GM21423 (cell line): ENCODE measurements around the gene IL1B.

ENCODE experiments used
- ATAC-seq: cut with Tn5 transposase; IDR thresholded peaks from one replicate; pipeline ENCODE4 v1.9.1; 2021; ENCODE audit warnings: mild to moderate bottlenecking, moderate library complexity; ENCODE audit not compliant: unreplicated experiment

IL1B gene

DNA sequence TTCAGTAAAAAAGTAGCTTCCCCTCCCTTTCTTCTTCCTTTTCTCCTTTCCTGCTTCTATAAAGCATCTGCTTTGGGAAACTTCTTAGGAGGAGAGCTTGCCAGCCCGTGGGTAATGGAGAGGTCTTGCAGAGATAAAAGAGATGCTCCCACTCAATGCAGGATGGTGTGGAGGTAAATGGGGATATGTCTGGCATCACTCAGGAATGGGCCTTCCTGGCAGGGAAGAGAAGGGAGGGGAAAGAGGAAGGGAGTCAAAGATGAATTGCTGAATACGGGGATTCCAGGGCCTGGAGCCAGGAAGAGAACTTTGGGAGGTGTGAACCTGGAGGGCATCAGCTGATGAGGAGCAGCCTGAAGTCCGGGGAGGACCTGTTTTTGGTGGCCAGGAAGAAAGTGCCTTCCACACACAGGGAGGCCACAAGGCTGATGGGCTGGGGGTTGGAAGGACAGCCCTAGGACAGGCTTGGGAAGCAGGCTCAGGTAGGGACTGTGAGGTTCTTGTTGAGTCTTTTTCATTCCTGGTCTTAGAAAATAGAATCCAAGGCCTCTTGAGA, 25.2 kb downstream of the IL1B start:
- ATAC-seq, result no peak

GRCh38 chr2:112809112-112809511, 27.5 kb downstream of the IL1B start:
- no peak for ATAC-seq

DNA sequence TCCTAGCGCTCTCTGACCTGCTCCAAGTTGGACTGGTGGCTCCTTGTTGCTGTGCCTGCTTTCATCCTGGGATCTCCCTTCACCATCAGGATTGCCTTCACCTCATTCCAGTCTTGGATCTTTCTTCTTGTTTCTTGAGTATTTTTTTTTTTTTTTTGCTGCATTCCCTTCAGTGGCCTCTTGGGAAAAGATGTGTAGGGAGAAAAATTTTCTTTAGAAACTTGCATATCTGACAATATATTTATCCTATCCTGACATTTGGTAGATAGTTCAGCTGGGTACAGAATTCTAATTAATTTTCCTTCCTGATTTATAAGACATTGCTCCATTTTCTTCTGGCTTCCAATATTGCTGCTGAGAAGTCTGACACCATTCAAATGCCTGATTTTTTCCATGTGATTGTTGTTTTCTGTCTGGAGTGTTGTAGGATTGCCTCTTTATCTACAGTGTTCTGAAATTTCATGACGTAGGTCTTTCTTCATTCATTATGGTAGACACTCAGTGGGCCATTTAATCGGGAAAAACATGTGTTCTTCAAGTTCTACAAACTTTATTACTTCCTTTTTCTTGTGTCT, 29.3 kb downstream of the IL1B start:
- ATAC-seq, result no peak

GRCh38 chr2:112805542-112805941, 31.0 kb downstream of the IL1B start:
- ATAC-seq, result no peak

DNA sequence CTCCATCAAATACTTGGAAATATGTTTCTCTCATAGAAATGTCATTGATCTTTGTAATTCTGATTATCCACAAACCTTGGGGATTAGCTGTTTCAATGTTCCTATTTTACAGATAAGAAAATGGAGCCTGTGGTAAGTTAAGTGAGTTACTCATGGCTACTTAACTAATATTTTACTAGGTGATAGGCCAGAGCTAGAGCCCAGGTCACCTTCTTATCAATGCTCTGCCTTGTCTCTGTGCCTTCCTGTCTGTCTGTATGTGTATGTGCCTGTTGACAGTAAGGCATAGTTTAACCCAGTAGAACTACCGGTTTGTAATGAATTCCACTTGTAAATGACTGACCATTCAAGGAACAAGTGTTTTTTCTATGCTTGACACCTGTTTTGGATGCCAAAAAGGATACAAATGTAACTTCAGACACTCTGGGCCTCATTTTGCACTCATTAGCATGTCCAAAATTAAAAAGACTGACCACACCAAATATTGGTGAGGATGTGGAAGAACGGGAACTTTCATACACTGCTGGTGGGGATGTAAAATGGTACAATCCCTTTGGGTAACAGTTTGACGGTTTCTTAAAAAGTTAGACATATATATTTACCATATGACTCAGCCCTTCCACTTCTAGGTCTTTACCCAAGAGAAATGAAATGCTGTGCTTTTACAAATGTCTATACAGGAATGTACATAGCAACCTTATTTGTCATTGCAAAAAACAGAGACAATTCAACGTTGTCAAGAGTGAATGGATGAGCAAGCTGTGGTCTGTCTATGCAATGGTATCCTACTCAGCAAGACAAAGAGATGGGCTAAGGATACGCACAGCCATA, 32.7 kb downstream of the IL1B start:
- no peak for ATAC-seq

DNA sequence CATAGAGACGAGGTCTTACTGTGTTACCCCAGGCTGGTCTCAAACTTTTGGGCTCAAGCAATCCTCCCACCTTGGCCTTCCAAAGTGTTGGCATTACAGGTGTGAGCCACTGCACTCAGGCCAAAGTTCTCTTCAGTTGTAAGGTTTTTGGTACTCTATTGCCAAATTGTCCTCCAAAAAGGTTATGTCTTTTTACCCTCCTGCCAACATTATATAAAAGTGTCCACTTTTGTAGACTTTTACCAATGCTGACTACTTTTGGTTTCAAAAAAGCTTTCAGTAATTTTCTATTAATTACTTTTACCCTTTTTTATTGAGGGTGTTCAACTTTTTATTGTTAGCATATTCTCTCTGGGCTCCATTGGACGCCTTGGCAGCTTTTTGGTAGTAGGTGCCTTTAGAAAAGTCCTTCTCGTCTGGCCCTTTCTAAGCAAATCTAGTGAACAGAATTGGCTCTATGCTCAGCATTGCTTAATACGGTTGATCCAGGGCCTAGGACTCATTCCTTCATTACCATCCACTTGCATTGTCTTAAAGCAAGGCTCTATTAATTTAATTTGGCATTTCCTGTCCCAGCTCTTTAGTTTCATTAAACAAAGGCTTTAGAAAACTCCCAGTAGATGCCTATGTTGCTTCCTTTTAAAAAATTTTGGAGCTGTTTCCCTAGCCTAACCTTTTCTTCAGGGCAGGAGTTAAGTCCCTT, 35.5 kb downstream of the IL1B start:
- ATAC-seq, result no peak

DNA sequence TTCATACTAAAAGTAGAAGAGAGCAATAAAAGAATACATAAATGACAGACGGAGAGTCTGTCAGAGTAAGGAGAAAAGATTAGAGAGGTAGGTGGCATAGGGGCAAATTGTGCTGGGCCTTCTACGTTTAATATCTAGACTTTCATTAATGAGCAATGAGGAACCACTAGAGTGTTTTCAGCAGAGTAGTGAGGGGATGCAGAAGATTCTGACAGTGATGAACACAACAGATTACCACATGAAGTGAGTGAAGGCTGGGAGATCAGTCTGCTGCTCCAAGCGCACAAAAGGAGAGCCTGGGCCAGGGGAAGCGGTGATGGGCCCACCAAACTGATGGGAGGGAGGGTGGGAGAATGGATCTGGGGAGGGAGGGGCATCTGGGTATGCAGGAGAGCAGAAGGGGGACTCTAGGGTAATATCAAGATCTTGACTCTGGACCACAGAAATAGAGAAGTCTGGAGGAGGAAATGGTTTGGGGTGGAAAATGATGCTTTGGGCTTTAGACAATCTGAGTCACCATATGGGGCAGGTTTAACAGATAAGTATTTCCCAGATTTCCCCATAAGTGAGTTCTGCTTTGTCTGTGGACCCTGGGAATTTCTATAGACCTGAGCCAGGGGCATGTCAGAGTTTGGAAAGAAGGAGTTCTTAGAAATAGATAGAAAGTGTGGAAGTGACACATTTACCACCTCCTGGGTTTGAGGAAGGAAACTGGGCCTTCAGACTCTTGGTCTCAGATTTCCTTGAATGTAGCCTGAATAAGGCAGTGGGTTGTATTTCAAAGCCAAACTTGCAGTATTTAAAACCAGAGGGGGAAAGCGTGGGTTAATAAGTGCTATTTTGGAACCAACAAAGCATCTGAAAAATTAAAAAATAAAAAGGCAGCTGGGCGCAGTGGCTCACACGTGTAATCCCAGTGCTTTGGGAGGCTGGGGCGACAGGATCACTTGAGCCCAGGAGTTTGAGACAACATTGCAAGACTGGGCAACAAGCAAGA, 37.3 kb downstream of the IL1B start:
- ATAC-seq, result no peak

DNA sequence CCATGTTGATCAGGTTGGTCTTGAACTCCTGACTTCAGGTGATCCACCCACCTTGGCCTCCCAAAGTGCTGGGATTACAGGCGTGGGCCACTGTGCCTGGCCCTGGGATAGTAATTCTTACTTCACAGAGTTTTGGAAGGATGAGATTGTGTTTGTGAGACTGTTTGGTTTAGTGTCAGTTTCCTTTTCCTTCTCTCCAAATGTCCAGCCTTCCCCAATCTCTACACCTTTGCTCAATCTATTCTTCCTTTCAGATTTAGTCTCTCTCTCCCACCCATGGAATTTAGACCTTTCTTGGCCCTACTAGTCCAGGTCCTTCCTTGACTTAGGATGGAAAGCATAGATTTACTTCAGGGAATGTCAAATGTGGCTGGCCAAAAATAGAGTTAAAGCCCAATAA, 40.1 kb downstream of the IL1B start:
- ATAC-seq, result no peak

GRCh38 chr2:112795774-112796173, 40.8 kb downstream of the IL1B start:
- no peak for ATAC-seq

DNA sequence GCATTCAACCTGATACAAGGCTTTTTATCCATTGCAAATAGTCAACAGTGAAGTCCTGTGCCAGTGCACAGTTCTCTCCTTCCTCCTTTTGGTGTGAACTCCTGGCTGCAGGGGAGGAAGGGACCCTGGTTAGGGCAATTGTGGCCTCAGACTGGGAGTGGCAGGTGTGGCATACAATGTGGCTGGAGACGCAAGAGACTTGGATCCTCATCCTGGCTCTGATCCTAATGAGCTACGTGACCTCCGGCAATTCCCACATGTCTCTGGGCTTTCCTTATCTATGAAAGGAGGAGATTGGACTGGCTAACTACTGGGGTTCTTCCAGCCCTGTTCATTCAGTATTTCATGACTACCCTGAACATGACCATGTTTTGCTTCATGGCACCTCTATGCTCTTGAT, 41.7 kb downstream of the IL1B start:
- ATAC-seq, result no peak

- ATAC-seq, result peak; percentile 56
Measured at GRCh38 chr2:112794131-112794733, 42.3 kb downstream of the IL1B start.

DNA sequence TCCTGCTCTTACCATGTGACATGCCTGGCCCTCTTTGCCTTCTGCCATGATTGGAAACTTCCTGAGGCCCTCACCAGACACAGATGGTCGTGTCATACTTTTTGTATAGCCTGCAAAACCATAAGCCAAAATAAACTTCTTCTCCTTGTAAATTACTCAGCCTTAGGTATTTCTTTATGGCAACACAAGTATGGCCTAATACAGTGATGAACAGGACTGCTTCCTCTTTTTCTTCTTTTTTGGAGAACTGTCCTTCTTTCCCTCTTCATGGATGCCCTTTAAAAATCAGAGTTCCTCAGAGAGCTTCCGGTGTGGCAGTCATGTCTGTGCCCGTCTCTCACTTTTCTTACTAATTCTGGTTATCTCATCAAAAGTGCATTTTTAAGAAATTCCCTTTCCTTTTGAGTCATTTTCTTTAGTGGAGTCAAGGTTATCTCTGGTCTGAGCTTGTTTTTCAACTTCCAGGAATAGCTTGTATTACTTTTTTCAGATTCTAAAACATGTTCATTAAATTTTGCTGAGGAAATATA, 43.1 kb downstream of the IL1B start:
- no peak for ATAC-seq

GRCh38 chr2:112792419-112792818, 44.2 kb downstream of the IL1B start:
- ATAC-seq, result no peak

- no peak for ATAC-seq
Measured at GRCh38 chr2:112791693-112792230, 44.8 kb downstream of the IL1B start.

- ATAC-seq, result no peak
Measured at GRCh38 chr2:112791019-112791418, 45.6 kb downstream of the IL1B start.

- ATAC-seq, result no peak
Measured at GRCh38 chr2:112790305-112790704, 46.3 kb downstream of the IL1B start.

DNA sequence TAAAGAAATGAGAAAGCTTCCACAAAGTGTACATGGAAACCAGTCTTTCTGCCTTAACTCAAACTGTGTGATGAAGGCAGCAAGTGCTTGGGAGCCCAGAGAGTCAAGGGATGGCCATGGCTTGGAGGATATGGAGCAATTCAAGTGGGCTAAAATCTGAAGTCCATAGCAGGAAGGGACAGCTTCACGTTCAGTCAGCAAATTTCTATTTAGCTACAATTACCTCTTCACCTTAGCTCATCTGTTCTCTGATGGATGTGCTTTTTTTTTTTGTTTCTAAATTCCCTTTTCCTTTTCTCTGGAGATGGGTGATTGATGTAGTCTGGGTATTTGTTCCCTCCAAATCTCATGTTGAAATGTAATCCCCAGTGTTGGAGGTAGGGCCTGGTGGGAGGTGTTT, 47.4 kb downstream of the IL1B start:
- ATAC-seq, result no peak

DNA sequence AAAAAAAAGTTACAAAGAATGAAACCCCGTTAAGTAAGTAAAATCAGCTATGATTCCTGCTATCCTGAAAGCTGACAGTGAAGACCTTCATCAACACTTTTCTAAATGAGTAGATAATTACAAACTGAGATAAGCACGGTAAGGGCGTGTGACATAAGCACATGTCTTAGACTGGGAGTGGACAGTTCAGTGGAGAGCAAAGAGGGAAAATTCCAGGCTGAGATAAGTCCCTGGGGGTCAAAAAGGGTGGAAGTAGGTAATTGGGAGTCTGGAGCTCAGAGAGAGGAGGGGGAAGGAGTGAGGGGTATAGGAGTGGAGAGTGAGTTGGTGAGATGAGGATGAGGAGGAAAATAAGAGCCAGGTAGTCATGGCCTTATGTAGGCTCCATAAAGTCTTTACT, 47.9 kb downstream of the IL1B start:
- ATAC-seq, result no peak

DNA sequence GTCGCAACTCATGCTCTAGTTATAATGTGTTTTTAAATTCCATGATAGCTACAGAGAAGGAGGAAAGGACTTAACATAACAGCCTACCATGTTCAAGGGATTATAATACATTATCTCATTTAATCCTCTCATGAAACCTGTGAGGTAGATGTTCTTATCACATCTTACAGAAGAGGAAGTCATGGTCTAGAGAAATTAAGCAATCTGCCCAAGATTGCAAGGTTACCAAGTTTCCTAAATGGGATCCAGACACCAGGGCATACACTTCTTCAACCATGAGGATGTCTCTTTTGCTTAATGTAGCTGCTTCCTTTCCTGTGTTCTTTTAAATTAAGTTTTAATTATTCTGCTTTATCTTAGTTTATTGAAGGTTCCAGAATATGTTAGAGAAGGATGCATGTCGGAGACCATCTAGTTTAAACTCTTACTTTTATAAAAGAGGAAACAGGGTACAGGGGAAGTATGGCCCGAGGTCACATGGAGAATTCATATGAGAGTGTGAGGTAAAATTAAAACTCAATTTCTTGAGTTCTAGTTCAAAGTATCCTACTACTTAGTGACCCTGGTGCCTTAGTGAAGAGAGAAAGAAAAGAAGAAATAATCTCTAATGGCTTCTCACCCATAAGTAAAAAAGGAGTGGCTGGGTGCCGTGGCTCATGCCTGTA, 48.7 kb downstream of the IL1B start:
- no peak for ATAC-seq
